Epithelial cell of proximal tubule (primary cell): ENCODE data around the gene TEX26. TPM values are rescaled to one million over a fixed set of nuclear protein-coding genes. Genes with fewer than 3 reads are reported as not detected.

Experiments used
- DNase-seq: peaks from one replicate; pipeline ENCODE4 v3.0.0-alpha.2; 2011; ENCODE audit warnings: low read depth
- H3K4me3 ChIP-seq: 2 replicates; pipeline ENCODE4 v1.5.1; 2011; ENCODE audit warnings: low read depth, mild to moderate bottlenecking, low read length
- CTCF ChIP-seq: conservative IDR thresholded peaks from 2 replicates; pipeline ENCODE4 v1.5.1; 2012; ENCODE audit warnings: low read depth, mild to moderate bottlenecking, low read length
- total RNA-seq: library from RNA; depleted of rRNA; stranded (reverse); fragments of >200 nt; gene quantifications from 2 replicates; pipeline ENCODE4 v1.2.3, GENCODE V29; 2015

Gene TEX26
- total RNA-seq, 1 donor from 2014 or later: not detected

GRCh38 chr13:31008400-31009115 lies 76.1 kb downstream of the TEX26 start:
- no peak for TF ChIP-seq CTCF
- H3K4me3 ChIP-seq: no peak overlapping the region
- DNase-seq: no peak

- no peak for TF ChIP-seq CTCF
- H3K4me3 ChIP-seq: no peak overlapping the region
- no peak for DNase-seq
Observed at GRCh38 chr13:31009166-31009565, 76.7 kb downstream of the TEX26 start.

- DNase-seq: no peak
- no peak overlapping the region for H3K4me3 ChIP-seq
- no peak for TF ChIP-seq CTCF
Observed at GRCh38 chr13:31010296-31010695, 77.8 kb downstream of the TEX26 start.

GRCh38 chr13:31011193-31011860 lies 78.9 kb downstream of the TEX26 start:
- no peak for DNase-seq
- TF ChIP-seq CTCF: no peak
- no peak overlapping the region for H3K4me3 ChIP-seq

- no peak for TF ChIP-seq CTCF
- no peak overlapping the region for H3K4me3 ChIP-seq
- DNase-seq: no peak
Observed at GRCh38 chr13:31011901-31012654, 79.6 kb downstream of the TEX26 start.

- DNase-seq: no peak
Observed at GRCh38 chr13:31012655-31013024, 80.2 kb downstream of the TEX26 start.

More at GRCh38 chr13:31012655-31013024, 80.2 kb downstream of the TEX26 start:
- TF ChIP-seq CTCF: peak; percentile 65
- H3K4me3 ChIP-seq: no peak overlapping the region
